ENCODE results near the gene ADGRG6. TPM values are rescaled to one million over a fixed set of nuclear protein-coding genes. Genes with fewer than 3 reads are reported as not detected.
"Not testable (repeated sequence)": the region's sequence is repeated elsewhere in the genome, so short reads cannot be mapped to it uniquely, and the experiment has no call there.

The ADGRG6 gene
- polyA plus RNA-seq, 1 experiment, result 25.4 TPM

GRCh38 chr6:142417331-142417750, 115.5 kb downstream of the ADGRG6 start:
- no peaks in the 10 kb centered on the region for H3K36me3 ChIP-seq (ENCODE audit: control insufficient read depth, insufficient read depth, low read length)
- CTCF ChIA-PET, result no interaction called here
- no peak for DNase-seq (ENCODE audit: low read depth)
- TF ChIP-seq, protein P1, sequence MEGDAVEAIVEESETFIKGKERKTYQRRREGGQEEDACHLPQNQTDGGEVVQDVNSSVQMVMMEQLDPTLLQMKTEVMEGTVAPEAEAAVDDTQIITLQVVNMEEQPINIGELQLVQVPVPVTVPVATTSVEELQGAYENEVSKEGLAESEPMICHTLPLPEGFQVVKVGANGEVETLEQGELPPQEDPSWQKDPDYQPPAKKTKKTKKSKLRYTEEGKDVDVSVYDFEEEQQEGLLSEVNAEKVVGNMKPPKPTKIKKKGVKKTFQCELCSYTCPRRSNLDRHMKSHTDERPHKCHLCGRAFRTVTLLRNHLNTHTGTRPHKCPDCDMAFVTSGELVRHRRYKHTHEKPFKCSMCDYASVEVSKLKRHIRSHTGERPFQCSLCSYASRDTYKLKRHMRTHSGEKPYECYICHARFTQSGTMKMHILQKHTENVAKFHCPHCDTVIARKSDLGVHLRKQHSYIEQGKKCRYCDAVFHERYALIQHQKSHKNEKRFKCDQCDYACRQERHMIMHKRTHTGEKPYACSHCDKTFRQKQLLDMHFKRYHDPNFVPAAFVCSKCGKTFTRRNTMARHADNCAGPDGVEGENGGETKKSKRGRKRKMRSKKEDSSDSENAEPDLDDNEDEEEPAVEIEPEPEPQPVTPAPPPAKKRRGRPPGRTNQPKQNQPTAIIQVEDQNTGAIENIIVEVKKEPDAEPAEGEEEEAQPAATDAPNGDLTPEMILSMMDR (IDR thresholded peaks at IDR 0.05; ENCODE audit: insufficient read depth, low read depth, low read length), result no peak
- no peaks in the 10 kb centered on the region for H3K27me3 ChIP-seq (ENCODE audit: control insufficient read depth, insufficient read depth, low read length)
- no peak overlapping the region for H3K4me3 ChIP-seq (ENCODE audit: low read depth, low read length)
- POLR2A ChIA-PET, result no interaction called here

DNA sequence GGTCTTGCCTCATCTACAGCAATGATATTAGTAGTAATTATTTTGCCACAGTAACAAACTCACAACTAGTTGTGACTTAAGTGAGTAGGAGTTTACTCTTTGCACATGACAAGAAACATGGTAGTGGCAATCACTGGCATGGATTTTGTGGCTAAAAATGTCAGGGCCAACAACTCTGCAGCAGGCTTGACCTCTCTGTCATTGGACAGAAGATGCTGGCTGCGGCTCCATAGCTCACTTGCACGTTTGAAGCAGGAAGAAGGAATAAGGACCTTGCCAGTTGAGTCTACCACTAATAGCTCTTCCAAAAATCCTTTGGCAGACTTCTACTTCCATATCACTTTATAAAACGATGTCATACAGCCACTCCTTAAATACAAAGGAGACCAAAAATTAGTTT, 117.3 kb downstream of the ADGRG6 start:
- Histone ChIP-seq H3K27me3 (ENCODE audit: control insufficient read depth, insufficient read depth, low read length) (no peaks in the 10 kb centered on the region), H3K36me3 (ENCODE audit: control insufficient read depth, insufficient read depth, low read length) (no peaks in the 10 kb centered on the region), H3K4me3 (ENCODE audit: low read depth, low read length) (no peak overlapping the region)
- ChIA-PET CTCF (interaction anchor here (1.4 kb wide), 1 partner anchor 12 kb away, joined by 3 read pairs; no protein-coding TSS in a partner anchor), POLR2A (no interaction called here)
- TF ChIP-seq, protein P1 (IDR thresholded peaks at IDR 0.05; ENCODE audit: insufficient read depth, low read depth, low read length), result no peak
- no peak for DNase-seq (ENCODE audit: low read depth)

DNA sequence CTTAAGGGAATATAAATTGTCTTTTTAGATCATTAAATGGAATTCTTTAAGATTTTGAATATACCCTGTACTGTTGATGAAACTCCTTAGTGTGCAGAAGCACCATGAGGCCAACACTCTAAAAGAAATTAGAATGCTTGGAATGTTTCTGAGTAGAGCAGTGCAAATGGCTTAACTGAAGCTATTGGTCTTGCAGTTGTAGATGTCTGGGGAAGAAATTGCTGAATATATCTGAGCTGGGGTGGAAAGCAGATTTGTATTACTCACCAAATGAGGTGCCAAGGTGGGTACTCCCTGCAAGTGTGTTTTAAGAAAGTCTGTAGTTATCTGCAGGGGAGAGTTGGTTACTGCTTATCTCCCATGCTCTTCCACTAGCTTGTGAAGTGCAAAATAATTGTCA, 119.0 kb downstream of the ADGRG6 start:
- Histone ChIP-seq H3K36me3 (ENCODE audit: control insufficient read depth, insufficient read depth, low read length) (no peaks in the 10 kb centered on the region), H3K27me3 (ENCODE audit: control insufficient read depth, insufficient read depth, low read length) (no peaks in the 10 kb centered on the region), H3K4me3 (ENCODE audit: low read depth, low read length) (no peak overlapping the region)
- TF ChIP-seq, protein P1 (IDR thresholded peaks at IDR 0.05; ENCODE audit: insufficient read depth, low read depth, low read length), result no peak
- ChIA-PET POLR2A (no interaction called here), CTCF (interaction anchor here (0.8 to 0.9 kb wide), 2 partner anchors 32 to 87 kb away, joined by 3 read pairs; no protein-coding TSS in a partner anchor)
- no peak for DNase-seq (ENCODE audit: low read depth)

GRCh38 chr6:142421285-142422117, 119.7 kb downstream of the ADGRG6 start:
- POLR2A ChIA-PET, result no interaction called here
- no peak for DNase-seq (ENCODE audit: low read depth)
- Histone ChIP-seq H3K36me3 (ENCODE audit: control insufficient read depth, insufficient read depth, low read length) (no peaks in the 10 kb centered on the region), H3K27me3 (ENCODE audit: control insufficient read depth, insufficient read depth, low read length) (no peaks in the 10 kb centered on the region), H3K4me3 (ENCODE audit: low read depth, low read length) (no peak overlapping the region)
- CTCF ChIA-PET, result interaction anchor here (0.8 kb wide), 1 partner anchor 31 kb away, joined by 3 read pairs; no protein-coding TSS in a partner anchor
- TF ChIP-seq, protein P1 (IDR thresholded peaks at IDR 0.05; ENCODE audit: insufficient read depth, low read depth, low read length), result no peak

- POLR2A ChIA-PET; H3K36me3 ChIP-seq (ENCODE audit: control insufficient read depth, insufficient read depth, low read length); CTCF ChIA-PET; H3K27me3 ChIP-seq (ENCODE audit: control insufficient read depth, insufficient read depth, low read length); DNase-seq (ENCODE audit: low read depth); H3K4me3 ChIP-seq (ENCODE audit: low read depth, low read length): not testable (repeated sequence)
Observed at GRCh38 chr6:142426444-142427132, 124.8 kb downstream of the ADGRG6 start.

DNA sequence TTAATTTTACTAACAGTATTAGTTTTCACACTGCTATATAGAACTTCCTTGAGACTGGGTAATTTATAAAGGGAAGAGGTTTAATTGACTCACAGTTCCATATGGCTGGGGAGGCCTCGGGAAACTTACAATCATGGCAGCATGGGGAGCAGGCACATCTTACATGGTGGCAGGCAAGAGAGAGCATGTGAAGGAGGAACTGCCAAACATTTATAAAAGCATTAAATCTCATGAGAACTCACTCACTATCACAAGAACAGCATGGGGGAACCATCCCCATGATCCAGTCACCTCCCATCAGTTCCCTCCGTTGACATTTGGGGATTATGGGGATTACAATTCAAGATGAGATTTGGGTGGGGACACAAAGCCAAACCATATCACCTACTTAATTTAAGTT, 126.7 kb downstream of the ADGRG6 start:
- CTCF ChIA-PET; POLR2A ChIA-PET; DNase-seq (ENCODE audit: low read depth); H3K36me3 ChIP-seq (ENCODE audit: control insufficient read depth, insufficient read depth, low read length); H3K27me3 ChIP-seq (ENCODE audit: control insufficient read depth, insufficient read depth, low read length); H3K4me3 ChIP-seq (ENCODE audit: low read depth, low read length): not testable (repeated sequence)

Data from BJ (cell line).